Activated CD4-positive, alpha-beta T cell treated with anti-CD3 and anti-CD28 coated beads for 4 hours (primary cell): Measurements from ENCODE around the gene C10orf62.
"Not testable (repeated sequence)": the region's sequence is repeated elsewhere in the genome, so short reads cannot be mapped to it uniquely, and the experiment has no call there.

Experiments used
- DNase-seq, 2 donors: peaks; one replicate each; pipeline ENCODE4 v3.0.0-alpha.2; 2020

C10orf62 gene

DNA sequence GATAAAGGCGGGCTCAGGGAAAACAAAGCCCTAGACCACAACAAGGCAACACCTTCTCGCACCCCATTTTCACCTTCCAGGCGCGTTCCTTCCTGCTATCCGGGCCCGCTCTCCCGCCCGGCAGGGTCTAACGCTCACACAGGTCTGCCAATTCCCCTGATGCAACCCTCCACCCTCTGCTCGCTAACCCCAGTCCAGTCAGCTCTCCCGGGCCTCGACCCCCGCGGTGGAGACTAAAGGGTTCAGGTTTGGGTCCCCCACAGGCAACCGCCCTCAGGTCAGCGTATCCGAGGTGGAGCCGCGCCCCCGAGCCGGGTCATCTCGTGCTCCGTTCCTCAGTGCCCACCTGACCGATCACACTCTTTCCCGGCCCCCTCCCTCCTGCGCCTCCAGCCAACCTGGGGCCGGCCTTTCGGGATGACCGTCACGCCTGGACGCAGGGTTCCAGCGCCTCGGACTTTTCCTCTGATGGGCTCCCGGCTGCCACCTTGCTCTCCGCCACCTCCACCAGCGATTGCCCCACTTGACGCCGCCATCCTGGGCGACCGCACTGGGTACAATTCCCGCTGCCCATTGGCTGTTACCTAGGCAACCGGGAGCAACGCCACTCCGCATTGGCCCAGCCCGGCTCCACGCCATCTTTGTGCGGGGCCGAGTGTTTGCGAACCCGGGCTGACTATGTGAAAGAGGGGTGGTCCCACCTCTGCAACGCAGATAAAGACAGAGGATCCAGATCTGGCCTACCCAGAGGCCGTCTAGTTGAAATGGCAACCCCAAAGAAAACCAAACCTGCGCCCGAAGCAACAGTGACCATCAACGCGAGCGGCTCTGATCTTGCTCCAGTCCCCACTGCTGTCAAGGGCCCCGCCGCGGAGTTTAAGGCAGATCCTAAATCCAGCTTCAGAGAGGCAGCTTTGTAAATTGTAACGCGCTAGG is 43.7 kb downstream of the C10orf62 start, which contains the start of gene MORN4:
Gene MORN4, minus strand, starts transcription at position 552 of the 936 bp plus-strand sequence. CDS start 13,847 bp downstream, outside the sequence.
- peak; percentile 88 to 90 for DNase-seq

DNA sequence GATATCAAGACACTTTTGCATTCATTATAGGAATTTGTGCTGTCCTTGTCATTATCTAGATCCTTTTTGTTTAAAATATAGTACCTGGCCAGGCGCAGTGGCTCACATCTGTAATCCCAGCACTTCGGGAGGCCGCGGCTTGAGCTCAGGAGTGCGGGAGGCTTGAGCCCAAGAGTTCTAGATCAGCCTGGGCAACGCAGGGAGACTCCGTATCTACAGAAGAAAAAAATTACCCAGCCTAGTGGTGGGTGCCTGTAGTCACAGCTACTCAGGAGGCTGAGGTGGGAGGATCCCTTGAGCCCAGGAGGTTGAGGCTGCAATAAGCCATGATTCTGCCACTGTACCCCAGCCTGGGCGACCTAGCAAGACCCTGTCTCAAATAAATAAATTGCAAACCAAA is 44.4 kb downstream of the C10orf62 start:
- DNase-seq: no peak

DNA sequence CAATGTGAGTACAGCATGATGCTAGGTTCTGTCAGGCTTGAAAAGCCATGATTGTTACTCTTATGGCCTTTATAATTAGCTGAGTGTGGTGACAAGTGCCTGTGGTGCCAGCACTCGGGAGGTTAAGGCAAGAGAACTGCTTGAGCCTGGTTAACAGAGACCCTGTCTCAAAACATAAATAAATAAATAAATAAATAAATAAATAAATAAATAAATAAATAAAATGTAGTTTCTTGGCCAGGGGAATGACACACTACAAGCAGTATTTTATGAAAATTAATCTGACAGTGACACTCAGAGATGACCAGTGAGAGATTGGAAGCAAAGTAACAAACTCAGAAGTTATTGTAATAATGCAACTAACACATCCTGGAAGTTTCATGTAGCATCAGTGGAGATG is 46.1 kb downstream of the C10orf62 start:
- no peak for DNase-seq

- DNase-seq: not testable (repeated sequence)
These were observed 49.6 kb downstream of the C10orf62 start for GRCh38 chr10:97639090-97639489.

GRCh38 chr10:97640174-97640867 is 50.8 kb downstream of the C10orf62 start, which contains the start of gene PI4K2A:
Gene PI4K2A, plus strand, starts transcription at chr10:97640671. Its CDS starts 72 bp downstream, at chr10:97640743.
- DNase-seq: peak; percentile 99
